Activated B cell treated with CpG ODN at 0.5 μM for 24 hours (primary cell): Measurements from ENCODE around the gene OTP. TPM values are rescaled to one million over a fixed set of nuclear protein-coding genes. Genes with fewer than 3 reads are reported as not detected.
A peak's percentile ranks its signal among the peaks of the same experiment; 100 is the strongest.

Experiments used
- ATAC-seq: fragments of 200-7000 bp; cut with Tn5 transposase; one replicate; pipeline ENCODE4 v1.10.0; 2021; ENCODE audit warnings: low read depth, mild to moderate bottlenecking, moderate library complexity
- CTCF ChIA-PET: fragments of 350-600 bp; sonication (Branson Sonifier 250); formaldehyde crosslinking; loops from one replicate; lab custom pipeline; 2021; ENCODE audit warnings: antibody characterized with exemption; lab: Charles Lee
- POLR2A ChIA-PET: fragments of 350-600 bp; sonication (Branson Sonifier 250); formaldehyde crosslinking; loops from one replicate; lab custom pipeline; 2021; ENCODE audit warnings: antibody characterized with exemption; lab: Charles Lee
- DNase-seq: peaks from one replicate; pipeline ENCODE4 v3.0.0; 2022
- H3K27ac Mint-ChIP-seq: one replicate; pipeline ENCODE4 v1.8.0; 2020; ENCODE audit warnings: mixed read lengths
- H3K27me3 Mint-ChIP-seq: one replicate; pipeline ENCODE4 v1.8.0; 2021; ENCODE audit warnings: mixed read lengths
- H3K36me3 Mint-ChIP-seq: one replicate; pipeline ENCODE4 v1.8.0; 2021; ENCODE audit warnings: low read depth, mixed read lengths
- H3K4me1 Mint-ChIP-seq: one replicate; pipeline ENCODE4 v1.8.0; 2021; ENCODE audit warnings: mixed read lengths
- H3K4me3 Mint-ChIP-seq: one replicate; pipeline ENCODE4 v1.8.0; 2020; ENCODE audit warnings: mild to moderate bottlenecking, mixed read lengths
- H3K9me3 Mint-ChIP-seq: one replicate; pipeline ENCODE4 v1.8.0; 2020; ENCODE audit warnings: mixed read lengths
- CTCF ChIP-seq: fragments of 200-600 bp; IDR thresholded peaks from one replicate; pipeline ENCODE4 v1.8.0; 2022; ENCODE audit warnings: antibody characterized with exemption, mild to moderate bottlenecking
- intact Hi-C: fragments of 100-400 bp; cut with micrococcal nuclease; formaldehyde crosslinking; loops from one replicate; pipeline ENCODE4 v1.15.1; 2024
- total RNA-seq: library from RNA; stranded (reverse); gene quantifications from 2 replicates; pipeline ENCODE4 v1.2.3, GENCODE V29; 2022

Gene OTP
- total RNA-seq, 1 donor from 2014 or later = not detected

- ATAC-seq (no peak), DNase-seq (no peak)
- Mint-ChIP-seq H3K9me3 (peaks cover 2% of the 10 kb centered on the region), H3K4me1 (no peaks in the 10 kb centered on the region), H3K27ac (no peak overlapping the region), H3K27me3 (peaks cover 38% of the 10 kb centered on the region), H3K4me3 (no peak overlapping the region), H3K36me3 (no peaks in the 10 kb centered on the region)
- no peak for TF ChIP-seq CTCF
- intact Hi-C loops = no loop called here
- POLR2A ChIA-PET = no interaction called here
- CTCF ChIA-PET = no interaction called here
Measured at GRCh38 chr5:77607324-77607723, 31.2 kb downstream of the OTP start.

GRCh38 chr5:77606279-77606678, 32.2 kb downstream of the OTP start:
- ATAC-seq (no peak), DNase-seq (no peak)
- Mint-ChIP-seq H3K4me1 (no peaks in the 10 kb centered on the region), H3K27ac (no peak overlapping the region), H3K36me3 (no peaks in the 10 kb centered on the region), H3K9me3 (peaks cover 2% of the 10 kb centered on the region), H3K27me3 (peaks cover 42% of the 10 kb centered on the region), H3K4me3 (no peak overlapping the region)
- intact Hi-C loops = no loop called here
- TF ChIP-seq CTCF = no peak
- ChIA-PET CTCF (no interaction called here), POLR2A (no interaction called here)

- no peak for TF ChIP-seq CTCF
- DNase-seq (no peak), ATAC-seq (no peak)
- POLR2A ChIA-PET = no interaction called here
- H3K27me3 Mint-ChIP-seq = peaks cover 30% of the 10 kb centered on the region
- CTCF ChIA-PET = no interaction called here
- H3K4me1 Mint-ChIP-seq = no peaks in the 10 kb centered on the region
- H3K9me3 Mint-ChIP-seq = peaks cover 2% of the 10 kb centered on the region
- no peaks in the 10 kb centered on the region for H3K36me3 Mint-ChIP-seq
- no peak overlapping the region for H3K4me3 Mint-ChIP-seq
- no peak overlapping the region for H3K27ac Mint-ChIP-seq
- intact Hi-C loops = no loop called here
Measured at GRCh38 chr5:77599679-77600078, 38.8 kb downstream of the OTP start.

- no peak overlapping the region for H3K27ac Mint-ChIP-seq
- H3K27me3 Mint-ChIP-seq = peaks cover 4% of the 10 kb centered on the region
- TF ChIP-seq CTCF = no peak
- H3K4me1 Mint-ChIP-seq = peaks cover 13% of the 10 kb centered on the region
- CTCF ChIA-PET = no interaction called here
- peak overlapping the region; percentile 1 for H3K4me3 Mint-ChIP-seq
- DNase-seq = peak; percentile 17
- ATAC-seq = peak; percentile 57
- H3K9me3 Mint-ChIP-seq = peaks cover 6% of the 10 kb centered on the region
- no peaks in the 10 kb centered on the region for H3K36me3 Mint-ChIP-seq
- POLR2A ChIA-PET = interaction anchor here (0.5 to 0.6 kb wide), 2 partner anchors 41 to 109 kb away, joined by 8 to 15 read pairs; no protein-coding TSS in a partner anchor
- intact Hi-C loops = no loop called here
Measured at GRCh38 chr5:77590347-77590746, 48.2 kb downstream of the OTP start.

- intact Hi-C loops = no loop called here
- Mint-ChIP-seq H3K4me1 (peaks cover 13% of the 10 kb centered on the region), H3K36me3 (no peaks in the 10 kb centered on the region), H3K27me3 (peaks cover 6% of the 10 kb centered on the region), H3K4me3 (no peak overlapping the region), H3K27ac (no peak overlapping the region), H3K9me3 (peaks cover 9% of the 10 kb centered on the region)
- POLR2A ChIA-PET = no interaction called here
- DNase-seq (no peak), ATAC-seq (no peak)
- no peak for TF ChIP-seq CTCF
- CTCF ChIA-PET = no interaction called here
Measured at GRCh38 chr5:77588175-77588574, 50.3 kb downstream of the OTP start.
